ACC112 (cell line): ENCODE data around the gene SEBOX.
"Not testable (repeated sequence)": the region's sequence is repeated elsewhere in the genome, so short reads cannot be mapped to it uniquely, and the experiment has no call there.

ENCODE experiments used
- H2AFZ ChIP-seq: fragments of 200-600 bp; sonication (generic); one replicate; pipeline ENCODE4 v1.6.0; 2017; ENCODE audit warnings: antibody characterized with exemption, low read length; ENCODE audit not compliant: unreplicated experiment
- H3K27ac ChIP-seq: fragments of 200-600 bp; sonication (generic); 2 replicates; pipeline ENCODE4 v1.5.1; 2014; ENCODE audit warnings: low read depth, mild to moderate bottlenecking, antibody characterized with exemption, low read length, moderate library complexity
- H3K27me3 ChIP-seq: fragments of 200-600 bp; sonication (generic); 2 replicates; pipeline ENCODE4 v1.6.1; 2014; ENCODE audit warnings: mild to moderate bottlenecking, antibody characterized with exemption, low read length, moderate library complexity, mixed read lengths; ENCODE audit not compliant: insufficient read depth
- H3K36me3 ChIP-seq: fragments of 200-600 bp; sonication (generic); 2 replicates; pipeline ENCODE4 v1.6.1; 2016; ENCODE audit warnings: mild to moderate bottlenecking, antibody characterized with exemption, low read length, moderate library complexity, mixed read lengths; ENCODE audit not compliant: insufficient read depth
- H3K4me1 ChIP-seq: fragments of 200-600 bp; sonication (generic); one replicate; pipeline ENCODE4 v1.6.1; 2016; ENCODE audit warnings: low read length, mixed read lengths; ENCODE audit not compliant: insufficient read depth, unreplicated experiment, control insufficient read depth
- H3K4me3 ChIP-seq: fragments of 200-600 bp; sonication (generic); 2 replicates; pipeline ENCODE4 v1.5.1; 2014; ENCODE audit warnings: mild to moderate bottlenecking, low read depth, low read length
- H3K79me2 ChIP-seq: fragments of 200-600 bp; sonication (generic); one replicate; pipeline ENCODE4 v1.6.0; 2016; ENCODE audit warnings: low read length; ENCODE audit not compliant: control insufficient read depth, unreplicated experiment, insufficient read depth

SEBOX gene

GRCh38 chr17:28346746-28347246, 18.2 kb downstream of the SEBOX start:
- Histone ChIP-seq H2AFZ (no peak overlapping the region), H3K27ac (peak overlapping the region; percentile 75), H3K79me2 (no peaks in the 10 kb centered on the region), H3K4me3 (no peak overlapping the region; the same call in 1 of the 2 replicates), H3K4me1 (peaks cover 29% of the 10 kb centered on the region), H3K27me3 (no peaks in the 10 kb centered on the region), H3K36me3 (peaks cover 40% of the 10 kb centered on the region)

GRCh38 chr17:28346199-28346580, 18.8 kb downstream of the SEBOX start:
- Histone ChIP-seq H3K36me3 (peaks cover 40% of the 10 kb centered on the region), H3K4me1 (peaks cover 29% of the 10 kb centered on the region), H3K27ac (peak overlapping the region; percentile 75), H3K4me3 (no peak overlapping the region), H3K27me3 (no peaks in the 10 kb centered on the region), H3K79me2 (no peaks in the 10 kb centered on the region), H2AFZ (no peak overlapping the region)

DNA sequence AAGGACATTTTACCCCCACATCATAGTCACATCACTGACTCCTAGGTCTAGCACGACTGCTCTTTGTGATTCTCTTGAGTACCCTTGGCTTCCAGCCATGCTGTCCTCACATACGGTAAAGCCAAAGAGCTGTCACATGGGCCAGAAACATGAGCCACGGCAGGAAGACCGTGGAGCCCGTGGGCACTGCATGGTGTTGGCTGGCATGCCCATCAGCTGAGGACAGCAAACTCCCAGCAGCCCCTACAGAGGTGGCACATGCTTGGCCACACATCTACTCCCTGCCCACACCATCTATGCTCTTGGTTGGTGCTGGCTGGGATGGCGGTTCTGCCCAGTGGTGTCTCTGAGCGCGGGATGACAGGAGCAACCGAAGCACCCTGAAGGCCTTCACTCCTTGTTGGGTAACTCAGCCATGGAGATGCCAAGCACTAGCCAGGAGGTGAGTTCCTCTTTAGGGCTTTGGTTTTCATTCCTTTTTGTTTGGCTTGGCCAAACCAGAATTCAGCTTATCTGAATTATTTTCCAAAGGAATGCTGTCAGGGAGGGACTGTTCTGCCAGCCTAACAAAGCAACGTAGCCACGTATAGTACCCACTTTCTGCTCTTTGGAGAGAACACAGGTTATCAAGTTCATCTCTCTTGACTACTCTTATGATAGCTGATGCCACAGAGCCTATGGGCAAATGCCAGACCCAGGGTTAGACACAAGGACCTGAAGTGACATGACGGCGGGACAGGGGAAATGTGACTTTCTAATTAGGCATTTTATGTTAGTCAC, 19.4 kb downstream of the SEBOX start:
- no peaks in the 10 kb centered on the region for H3K27me3 ChIP-seq
- H3K79me2 ChIP-seq, result no peaks in the 10 kb centered on the region
- H3K4me3 ChIP-seq, result no peak overlapping the region
- H3K27ac ChIP-seq, result peak overlapping the region; percentile 75
- peaks cover 29% of the 10 kb centered on the region for H3K4me1 ChIP-seq
- H3K36me3 ChIP-seq, result peaks cover 40% of the 10 kb centered on the region
- H2AFZ ChIP-seq, result no peak overlapping the region

GRCh38 chr17:28344435-28344901, 20.5 kb downstream of the SEBOX start:
- H3K27ac ChIP-seq, result no peak overlapping the region
- H3K36me3 ChIP-seq, result peaks cover 36% of the 10 kb centered on the region
- no peak overlapping the region for H3K4me3 ChIP-seq

GRCh38 chr17:28344011-28344410, 21.0 kb downstream of the SEBOX start:
- Histone ChIP-seq H3K4me3 (no peak overlapping the region), H3K4me1 (peaks cover 29% of the 10 kb centered on the region), H3K36me3 (peaks cover 36% of the 10 kb centered on the region), H3K27ac (no peak overlapping the region), H2AFZ (no peak overlapping the region), H3K27me3 (no peaks in the 10 kb centered on the region), H3K79me2 (peaks cover 9% of the 10 kb centered on the region)

More at GRCh38 chr17:28344435-28344901, 20.5 kb downstream of the SEBOX start:
- no peaks in the 10 kb centered on the region for H3K27me3 ChIP-seq
- H3K79me2 ChIP-seq, result peaks cover 6% of the 10 kb centered on the region
- no peak overlapping the region for H2AFZ ChIP-seq
- peaks cover 29% of the 10 kb centered on the region for H3K4me1 ChIP-seq

DNA sequence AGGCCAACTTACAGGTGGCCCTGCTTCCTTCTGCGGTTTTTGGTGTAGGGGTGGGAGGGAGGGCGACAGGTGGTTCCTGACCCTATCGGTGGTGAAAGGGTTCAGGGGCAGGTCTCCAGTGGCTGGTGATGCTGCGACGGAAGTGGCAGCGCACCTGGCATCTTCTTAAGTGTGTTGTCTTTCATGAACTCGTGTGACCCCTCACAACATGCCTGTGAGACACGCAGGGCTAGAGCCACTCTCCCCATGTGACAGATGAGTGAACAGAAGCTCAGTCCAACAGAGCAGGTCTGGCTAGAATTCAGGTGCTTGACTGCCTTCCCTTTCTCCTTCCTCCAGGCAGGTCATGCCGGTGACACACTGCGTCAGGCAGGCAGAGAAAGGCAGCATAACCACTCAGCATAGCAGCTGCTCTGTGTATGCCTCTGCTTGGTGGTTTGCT, 21.5 kb downstream of the SEBOX start:
- H3K36me3 ChIP-seq, result peaks cover 36% of the 10 kb centered on the region
- H2AFZ ChIP-seq, result no peak overlapping the region
- H3K27me3 ChIP-seq, result no peaks in the 10 kb centered on the region
- peaks cover 12% of the 10 kb centered on the region for H3K79me2 ChIP-seq
- no peak overlapping the region for H3K4me3 ChIP-seq
- H3K27ac ChIP-seq, result no peak overlapping the region
- H3K4me1 ChIP-seq, result peaks cover 32% of the 10 kb centered on the region

DNA sequence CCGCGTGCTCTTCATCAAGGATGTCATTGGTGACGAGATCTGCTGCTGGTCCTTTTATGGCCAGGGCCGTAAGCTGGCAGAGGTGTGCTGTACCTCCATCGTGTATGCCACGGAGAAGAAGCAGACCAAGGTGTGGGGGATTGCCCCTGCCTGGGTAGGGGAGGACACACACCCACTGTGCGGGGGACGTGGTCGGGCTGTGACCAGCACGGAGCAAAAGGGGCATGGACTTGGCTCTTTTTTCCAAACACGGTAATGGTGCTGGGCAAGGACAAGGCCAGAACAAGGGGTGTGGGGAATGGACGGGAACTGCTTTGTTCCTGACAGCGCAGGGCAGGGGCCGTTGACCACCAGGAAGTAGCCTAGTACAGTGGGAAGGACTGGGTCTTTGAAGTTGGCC, 22.7 kb downstream of the SEBOX start:
- Histone ChIP-seq H3K79me2 (peaks cover 23% of the 10 kb centered on the region), H3K4me1 (peaks cover 35% of the 10 kb centered on the region), H3K27ac (no peak overlapping the region), H3K27me3 (no peaks in the 10 kb centered on the region), H3K4me3 (no peak overlapping the region), H2AFZ (no peak overlapping the region), H3K36me3 (peaks cover 36% of the 10 kb centered on the region)

GRCh38 chr17:28341516-28341915, 23.5 kb downstream of the SEBOX start:
- H3K4me1 ChIP-seq, result peaks cover 33% of the 10 kb centered on the region
- peaks cover 34% of the 10 kb centered on the region for H3K36me3 ChIP-seq
- peaks cover 31% of the 10 kb centered on the region for H3K79me2 ChIP-seq
- H3K27me3 ChIP-seq, result no peaks in the 10 kb centered on the region
- no peak overlapping the region for H3K4me3 ChIP-seq
- H3K27ac ChIP-seq, result no peak overlapping the region
- H2AFZ ChIP-seq, result no peak overlapping the region

DNA sequence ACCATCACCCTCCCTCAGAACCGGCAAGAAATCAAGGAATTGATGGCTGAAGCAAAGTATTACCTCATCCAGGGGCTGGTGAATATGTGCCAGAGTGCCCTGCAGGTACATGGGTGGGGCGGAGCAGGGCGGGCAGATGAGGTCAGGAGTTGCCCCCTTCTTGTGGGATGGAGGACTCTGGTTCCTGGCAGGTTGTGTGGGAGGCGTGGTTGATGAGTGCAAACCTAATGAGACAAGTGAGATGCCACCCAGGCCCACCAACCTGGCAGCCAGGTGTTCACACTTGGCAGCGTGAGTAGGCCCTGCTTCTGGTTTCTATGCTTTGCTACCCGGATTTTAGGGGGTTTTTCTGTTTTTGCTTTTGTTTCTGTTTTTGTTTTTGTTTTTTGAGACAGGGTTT, 24.6 kb downstream of the SEBOX start:
- H3K36me3 ChIP-seq, result peaks cover 29% of the 10 kb centered on the region
- H3K4me1 ChIP-seq, result peaks cover 24% of the 10 kb centered on the region
- H3K4me3 ChIP-seq, result no peak overlapping the region
- H3K79me2 ChIP-seq, result peaks cover 37% of the 10 kb centered on the region
- H3K27me3 ChIP-seq, result no peaks in the 10 kb centered on the region
- H2AFZ ChIP-seq, result no peak overlapping the region
- H3K27ac ChIP-seq, result no peak overlapping the region

DNA sequence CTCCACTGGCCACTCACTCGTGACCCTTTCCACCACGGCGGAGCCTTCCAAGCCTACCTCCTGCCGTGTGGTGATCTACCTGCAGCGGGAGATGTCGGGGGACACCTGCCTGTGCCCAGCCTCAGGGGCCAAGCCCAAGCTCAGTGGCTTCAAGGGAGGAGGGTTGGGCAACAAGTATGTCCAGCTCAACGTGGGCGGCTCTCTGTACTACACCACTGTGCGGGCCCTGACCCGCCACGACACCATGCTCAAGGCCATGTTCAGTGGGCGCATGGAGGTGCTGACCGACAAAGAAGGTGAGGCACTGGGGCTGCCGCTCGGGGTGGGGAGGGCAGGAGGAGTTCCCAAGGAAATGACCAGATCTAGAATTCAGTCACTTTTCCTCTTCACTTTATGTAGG, 25.6 kb downstream of the SEBOX start:
- H3K4me3 ChIP-seq, result no peak overlapping the region
- H3K27ac ChIP-seq, result no peak overlapping the region
- H3K79me2 ChIP-seq, result peaks cover 44% of the 10 kb centered on the region
- no peak overlapping the region for H2AFZ ChIP-seq
- H3K27me3 ChIP-seq, result no peaks in the 10 kb centered on the region
- peaks cover 21% of the 10 kb centered on the region; the same call in 1 of the 2 replicates for H3K36me3 ChIP-seq
- H3K4me1 ChIP-seq, result peaks cover 25% of the 10 kb centered on the region

DNA sequence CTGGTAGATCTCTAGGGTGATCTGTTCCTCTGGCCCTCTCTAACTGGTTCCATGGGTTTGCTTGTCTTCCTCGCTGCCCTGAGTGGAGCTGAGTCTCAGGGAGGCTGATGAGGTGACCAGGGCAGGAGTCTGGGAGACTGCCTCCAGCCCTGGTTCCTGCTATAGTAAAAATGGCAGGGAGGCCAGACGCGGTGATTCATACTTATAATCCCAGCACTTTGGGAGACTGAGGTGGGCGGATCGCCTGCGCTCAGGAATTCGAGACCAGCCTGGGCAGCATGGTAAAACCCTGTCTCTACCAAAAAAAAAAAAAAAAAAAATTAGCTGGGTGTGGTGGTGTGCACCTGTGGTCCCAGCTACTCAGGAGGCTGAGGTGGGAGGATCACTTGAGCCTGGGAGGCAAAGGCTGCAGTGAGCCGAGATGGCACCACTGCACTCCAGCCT, 26.2 kb downstream of the SEBOX start:
- H3K36me3 ChIP-seq, result peaks cover 14% of the 10 kb centered on the region; the same call in 1 of the 2 replicates
- H3K79me2 ChIP-seq, result peaks cover 50% of the 10 kb centered on the region
- peak overlapping the region; percentile 45 for H3K27ac ChIP-seq
- not testable (repeated sequence) for H3K27me3 ChIP-seq, H2AFZ ChIP-seq, H3K4me3 ChIP-seq
- H3K4me1 ChIP-seq, result peaks cover 32% of the 10 kb centered on the region
